NCI-H2171 treated with DMSO at 0.1 percent for 48 hours (cell line): Measurements from ENCODE around the gene CAND2.
"Not testable (repeated sequence)": the region's sequence is repeated elsewhere in the genome, so short reads cannot be mapped to it uniquely, and the experiment has no call there.

Experiments used
- DNase-seq: peaks from one replicate; lab custom pipeline; 2025; lab: John Stamatoyannopoulos, UW

The CAND2 gene

DNA sequence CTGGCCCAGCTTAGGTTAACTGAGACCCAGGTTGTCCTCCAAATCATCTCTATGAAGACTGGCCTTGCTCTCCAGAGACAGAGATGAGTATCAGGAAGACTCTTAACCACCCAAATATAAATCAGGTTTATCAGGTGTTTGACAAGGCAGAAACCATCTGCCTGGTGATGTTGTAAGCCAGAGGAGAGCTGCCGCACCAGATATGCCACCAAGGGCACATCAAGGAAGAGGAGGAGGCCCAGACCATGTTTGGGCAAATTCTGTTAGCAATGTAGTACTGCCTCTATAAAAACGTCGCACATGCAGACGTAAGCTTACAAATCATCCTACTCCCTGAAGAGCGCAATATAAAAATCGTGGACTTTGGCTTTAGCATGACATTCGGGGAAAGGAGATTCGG, 65.9 kb downstream of the CAND2 start:
- DNase-seq, result no peak

DNA sequence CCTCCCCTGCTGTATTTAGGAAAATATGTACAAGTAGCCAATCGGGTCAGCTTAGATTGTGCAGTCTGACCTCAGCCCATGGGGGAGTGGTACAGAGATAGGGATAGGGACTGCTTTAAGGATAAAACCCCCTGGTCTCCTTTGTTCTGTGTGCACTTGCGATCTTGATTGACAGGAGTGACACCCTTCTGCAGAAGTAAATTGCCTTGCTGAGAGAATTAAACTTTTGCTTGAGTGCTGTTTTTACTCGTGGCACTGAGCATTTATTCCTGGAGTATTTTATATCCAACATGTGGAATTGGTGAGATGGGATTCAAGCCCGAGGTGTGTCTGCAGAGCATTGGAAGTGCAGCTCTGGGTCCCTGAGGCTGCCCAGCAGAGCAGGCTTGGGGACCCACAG, 68.8 kb downstream of the CAND2 start:
- DNase-seq, result no peak

GRCh38 chr3:12866836-12867235, 70.4 kb downstream of the CAND2 start:
- no peak for DNase-seq

- peak; percentile 36 for DNase-seq
Measured at GRCh38 chr3:12868039-12869034, 71.9 kb downstream of the CAND2 start.

GRCh38 chr3:12869035-12869621, 72.6 kb downstream of the CAND2 start:
- DNase-seq, result no peak

DNA sequence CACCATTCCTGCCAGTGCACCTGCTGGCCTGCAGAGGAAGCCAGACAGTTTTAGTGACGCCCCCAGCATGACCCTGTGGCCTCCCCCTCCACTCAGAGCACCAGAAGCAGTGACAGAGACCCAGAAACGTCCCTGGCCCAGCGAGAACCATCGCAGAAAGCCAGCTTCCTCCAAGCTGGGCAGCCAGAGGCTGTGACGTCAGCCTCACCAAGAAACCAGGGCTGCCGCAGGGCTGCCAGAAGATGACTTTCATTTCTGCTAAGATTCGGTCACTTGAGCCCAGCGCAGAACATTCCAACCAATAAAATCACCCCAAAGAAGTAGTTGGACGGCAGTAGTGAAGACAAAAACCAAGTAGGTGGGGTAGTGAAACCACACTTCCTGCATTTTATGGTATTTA, 74.5 kb downstream of the CAND2 start:
- DNase-seq, result no peak

- DNase-seq, result no peak
Measured at GRCh38 chr3:12871404-12871983, 75.0 kb downstream of the CAND2 start.

DNA sequence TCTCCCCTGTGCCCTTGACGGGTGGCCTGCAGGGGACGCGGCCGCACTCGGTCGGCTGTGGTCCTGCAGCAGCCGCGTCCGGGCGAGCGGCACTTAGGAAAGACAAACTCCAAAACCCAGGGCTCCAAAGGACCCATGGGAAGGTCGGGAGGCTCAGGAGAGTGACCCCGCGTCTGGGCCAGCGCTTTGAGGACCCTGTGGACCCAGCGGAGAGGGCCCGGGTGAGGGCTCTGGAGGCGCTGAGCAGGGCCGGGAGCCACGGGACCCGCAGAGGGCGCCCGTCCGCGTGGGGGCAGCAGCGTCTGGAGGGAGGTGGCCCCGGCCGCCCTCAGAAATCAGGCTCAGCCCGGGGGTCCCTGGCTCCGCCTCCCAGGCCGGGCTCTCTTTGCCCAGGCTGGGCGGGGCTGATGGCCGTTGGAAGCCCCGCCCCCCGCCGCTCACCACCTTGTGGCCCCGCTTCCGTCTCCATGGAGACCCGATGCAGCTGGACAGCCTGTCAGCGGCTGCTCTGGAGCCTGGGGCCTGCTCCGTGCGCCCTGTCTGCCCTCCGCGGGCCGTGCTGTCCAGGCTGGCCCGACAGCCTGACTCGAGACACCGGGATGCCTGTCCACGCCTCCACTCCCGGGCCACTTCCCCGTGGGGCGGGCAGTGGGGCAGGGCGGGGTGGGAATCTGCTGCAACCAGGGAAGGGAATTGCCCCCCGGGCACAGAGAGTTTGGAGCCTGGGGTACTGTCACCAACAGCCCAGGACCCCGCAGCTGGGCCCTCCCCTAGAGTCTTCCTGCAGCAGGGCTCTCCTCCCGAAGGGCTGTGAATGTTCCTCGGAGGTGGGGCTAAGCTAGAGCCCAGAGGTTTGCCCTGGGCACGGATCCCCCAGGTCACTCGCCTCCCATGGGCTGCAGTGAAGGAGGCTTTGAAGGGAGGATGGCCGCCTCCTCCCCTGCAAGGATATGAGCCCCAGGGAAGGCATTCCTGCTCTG, 79.7 kb downstream of the CAND2 start:
- DNase-seq, result no peak

GRCh38 chr3:12877040-12877439, 80.6 kb downstream of the CAND2 start:
- DNase-seq, result no peak

DNA sequence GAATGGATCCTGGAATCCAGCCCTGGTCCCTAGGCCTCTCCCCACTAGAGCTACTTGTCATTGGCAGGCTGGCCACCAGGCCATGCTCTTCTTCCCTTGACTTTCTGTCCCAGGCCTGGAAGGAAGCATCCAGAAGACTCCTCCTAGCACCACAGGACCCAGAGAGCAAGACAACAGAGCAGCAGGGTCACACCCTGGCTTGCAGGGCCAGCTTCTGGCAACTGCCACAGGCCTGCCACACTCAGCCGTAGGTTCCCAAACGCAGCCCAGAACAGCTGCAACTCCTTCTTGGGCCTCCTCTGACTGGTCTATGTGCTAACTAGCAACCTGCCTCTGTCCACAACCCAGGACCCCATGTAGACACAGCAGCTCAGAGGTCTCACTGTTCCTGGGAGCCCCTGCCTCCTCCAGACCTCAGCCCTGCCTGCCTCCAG, 81.7 kb downstream of the CAND2 start:
- no peak for DNase-seq

DNA sequence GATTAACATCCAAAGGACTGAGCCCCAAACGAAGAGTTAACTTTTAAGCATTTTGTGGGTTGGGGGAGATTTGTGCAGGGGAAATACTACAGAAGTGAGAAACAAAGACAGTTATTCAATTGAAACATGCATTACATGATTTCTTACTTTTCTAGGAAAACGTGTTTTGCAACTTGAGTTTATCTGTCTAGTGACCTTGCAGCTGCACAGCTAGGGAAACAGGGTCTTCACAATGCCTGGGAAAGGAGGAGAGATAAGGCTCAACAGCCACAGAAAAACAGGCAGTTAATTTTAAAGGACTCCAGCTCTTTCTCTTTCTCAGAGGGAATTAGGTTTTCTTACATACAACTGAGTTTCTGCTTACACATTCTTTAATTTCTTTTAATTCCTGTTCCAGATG, 82.3 kb downstream of the CAND2 start:
- DNase-seq, result not testable (repeated sequence)

GRCh38 chr3:12879191-12879815, 82.8 kb downstream of the CAND2 start:
- no peak for DNase-seq

- DNase-seq, result not testable (repeated sequence)
Measured at GRCh38 chr3:12881858-12882257, 85.4 kb downstream of the CAND2 start.

- DNase-seq, result no peak
Measured at GRCh38 chr3:12882336-12883310, 86.1 kb downstream of the CAND2 start.

DNA sequence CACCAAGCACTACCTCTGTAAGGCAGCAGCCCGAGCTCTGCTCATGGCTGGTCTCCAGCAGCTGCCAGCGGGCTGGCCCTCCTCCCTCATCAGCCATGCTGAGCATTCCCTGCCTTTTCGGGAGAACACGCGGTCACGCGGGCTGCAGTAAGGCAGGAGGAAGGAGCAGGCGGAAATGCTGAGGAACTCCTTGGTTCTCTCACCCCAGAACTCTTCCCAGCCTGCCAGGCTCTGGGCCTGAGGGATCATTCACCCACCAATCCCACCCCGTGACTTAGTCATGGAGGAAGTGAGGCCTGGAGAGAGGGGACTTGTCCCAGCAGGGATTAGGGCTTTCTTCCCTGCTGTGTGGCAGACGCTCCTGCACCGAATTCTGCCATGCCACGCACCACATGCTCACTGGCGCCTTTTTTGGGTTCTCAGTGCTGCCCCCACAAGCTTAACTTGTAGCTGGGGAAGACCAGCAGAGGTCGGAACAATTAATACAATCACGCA, 87.8 kb downstream of the CAND2 start:
- no peak for DNase-seq
